H1 (cell line): ENCODE measurements around the gene AIFM2.

Experiments
- SP2 ChIP-seq: IDR thresholded peaks from 2 replicates; pipeline ENCODE4 v1.6.1; 2012; ENCODE audit warnings: mild to moderate bottlenecking, low read length, inconsistent platforms
- TF ChIP-seq, protein P1 (sequence below), 3 experiments: IDR thresholded peaks; 1 replicate in 2 of 3; 2 replicates in 1 of 3; pipeline versions ENCODE4 v1.5.1 to v1.6.1; 2011; ENCODE audit warnings: low read length in 3 of 3, mild to moderate bottlenecking in 3 of 3, inconsistent platforms in 2 of 3, low read depth in 1 of 3, moderate library complexity in 1 of 3; ENCODE audit not compliant: insufficient read depth in 1 of 3; ENCODE audit errors: control extremely low read depth in 1 of 3

DNA sequence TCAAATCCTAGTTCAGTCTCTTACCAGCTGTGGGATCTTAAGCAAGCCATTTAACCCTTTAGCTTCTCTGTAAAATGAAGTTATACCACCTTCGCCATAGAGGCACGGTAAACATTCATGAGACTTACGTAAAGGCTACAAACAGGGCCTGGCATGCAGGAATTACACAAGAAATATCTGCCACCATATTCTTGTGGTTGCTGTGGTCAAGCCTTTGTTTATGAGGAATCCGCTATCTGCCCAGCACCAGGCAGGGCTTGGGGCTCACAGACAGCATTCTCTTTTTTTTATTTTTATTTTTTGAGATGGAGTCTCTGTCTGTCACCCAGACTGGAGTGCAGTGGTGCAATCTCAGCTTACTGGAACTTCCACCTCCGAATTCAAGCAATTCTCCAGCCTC, 9.9 kb downstream of the AIFM2 start:
- TF ChIP-seq SP2 = no peak
- TF ChIP-seq, protein P1, sequence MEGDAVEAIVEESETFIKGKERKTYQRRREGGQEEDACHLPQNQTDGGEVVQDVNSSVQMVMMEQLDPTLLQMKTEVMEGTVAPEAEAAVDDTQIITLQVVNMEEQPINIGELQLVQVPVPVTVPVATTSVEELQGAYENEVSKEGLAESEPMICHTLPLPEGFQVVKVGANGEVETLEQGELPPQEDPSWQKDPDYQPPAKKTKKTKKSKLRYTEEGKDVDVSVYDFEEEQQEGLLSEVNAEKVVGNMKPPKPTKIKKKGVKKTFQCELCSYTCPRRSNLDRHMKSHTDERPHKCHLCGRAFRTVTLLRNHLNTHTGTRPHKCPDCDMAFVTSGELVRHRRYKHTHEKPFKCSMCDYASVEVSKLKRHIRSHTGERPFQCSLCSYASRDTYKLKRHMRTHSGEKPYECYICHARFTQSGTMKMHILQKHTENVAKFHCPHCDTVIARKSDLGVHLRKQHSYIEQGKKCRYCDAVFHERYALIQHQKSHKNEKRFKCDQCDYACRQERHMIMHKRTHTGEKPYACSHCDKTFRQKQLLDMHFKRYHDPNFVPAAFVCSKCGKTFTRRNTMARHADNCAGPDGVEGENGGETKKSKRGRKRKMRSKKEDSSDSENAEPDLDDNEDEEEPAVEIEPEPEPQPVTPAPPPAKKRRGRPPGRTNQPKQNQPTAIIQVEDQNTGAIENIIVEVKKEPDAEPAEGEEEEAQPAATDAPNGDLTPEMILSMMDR (IDR thresholded peaks at IDR 0.05; ENCODE audit: control extremely low read depth in 1 of 3, insufficient read depth in 1 of 3, low read depth in 1 of 3, low read length in 3 of 3) = no peak
